Measurements from ENCODE around the gene LACTB. TPM values are rescaled to one million over a fixed set of nuclear protein-coding genes. Genes with fewer than 3 reads are reported as not detected.
A peak's percentile ranks its signal among the peaks of the same experiment; 100 is the strongest.

The LACTB gene
- total and polyA plus RNA-seq, 2 experiments from 2014 or later: 15.2 to 20.9 TPM

DNA sequence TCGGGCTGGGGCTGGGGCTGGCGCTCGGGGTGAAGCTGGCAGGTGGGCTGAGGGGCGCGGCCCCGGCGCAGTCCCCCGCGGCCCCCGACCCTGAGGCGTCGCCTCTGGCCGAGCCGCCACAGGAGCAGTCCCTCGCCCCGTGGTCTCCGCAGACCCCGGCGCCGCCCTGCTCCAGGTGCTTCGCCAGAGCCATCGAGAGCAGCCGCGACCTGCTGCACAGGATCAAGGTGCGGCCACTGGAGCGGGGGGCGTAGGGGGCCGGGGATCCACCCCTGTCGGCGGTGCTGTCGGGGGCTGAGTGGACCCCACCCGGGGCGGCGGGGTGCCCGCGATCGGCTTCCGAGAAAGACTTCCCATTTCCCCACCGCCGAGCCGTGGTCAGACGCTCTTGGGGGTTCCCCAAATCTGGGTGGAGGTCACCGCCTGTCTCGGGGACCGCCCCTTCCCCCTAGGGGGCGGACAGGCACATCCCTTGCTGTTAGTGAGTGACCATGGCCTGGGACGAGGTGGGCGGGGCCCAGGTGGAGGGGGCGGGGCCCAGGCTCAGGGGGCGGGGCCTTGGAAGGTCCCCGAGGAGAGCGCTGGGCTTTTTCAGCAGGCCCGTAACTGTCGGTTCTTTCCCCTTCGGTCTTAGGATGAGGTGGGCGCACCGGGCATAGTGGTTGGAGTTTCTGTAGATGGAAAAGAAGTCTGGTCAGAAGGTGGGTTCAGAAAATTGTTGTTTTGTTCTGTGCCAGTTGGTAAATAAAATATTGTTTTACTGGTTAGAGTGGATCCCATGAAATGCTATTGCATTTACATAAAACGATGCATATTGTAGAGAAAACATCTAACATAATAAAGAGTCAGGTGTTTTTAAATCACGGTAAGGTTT lies 578 bp downstream of the LACTB start:
- H3K4me3 Mint-ChIP-seq: peak overlapping the region; percentile 79
- Histone ChIP-seq H3K27me3 (ENCODE audit: insufficient read depth) (no peaks in the 10 kb centered on the region), H3K4me1 (ENCODE audit: insufficient read depth) (peaks cover 8% of the 10 kb centered on the region; the same call in 1 of the 2 replicates), H3F3A (replicated peaks; ENCODE audit: low read depth) (0 out of 2 replicates have a peak, but pooled peaks cover 3% of the 10 kb centered on the region), H2AFZ (peak overlapping the region; percentile 90), H3K4me3 (peak overlapping the region; percentile 73), H3K27ac (ENCODE audit: low read depth) (no peak overlapping the region), H3K4me2 (peak overlapping the region; percentile 91), H3K79me2 (replicated peaks; ENCODE audit: insufficient read depth) (0 out of 2 replicates have a peak, but pooled peaks cover 4% of the 10 kb centered on the region), H3K36me3 (ENCODE audit: insufficient read depth) (no peaks in the 10 kb centered on the region), H3K9me2 (ENCODE audit: insufficient read depth) (no peaks in the 10 kb centered on the region), H4K20me1 (replicated peaks; ENCODE audit: insufficient read depth) (0 out of 2 replicates have a peak, but pooled peaks cover 3% of the 10 kb centered on the region)
- peak; percentile 91 for ATAC-seq
- peaks cover 1% of the 10 kb centered on the region for H3K27me3 Mint-ChIP-seq (ENCODE audit: insufficient read depth, low read depth, poor library complexity)
- peaks cover 5% of the 10 kb centered on the region; the same call in 2 of the 3 replicates for H3K9me3 Mint-ChIP-seq
- TF ChIP-seq NANOG (IDR thresholded peaks at IDR 0.05; ENCODE audit: borderline replicate concordance): no peak
- TF ChIP-seq, protein P1, sequence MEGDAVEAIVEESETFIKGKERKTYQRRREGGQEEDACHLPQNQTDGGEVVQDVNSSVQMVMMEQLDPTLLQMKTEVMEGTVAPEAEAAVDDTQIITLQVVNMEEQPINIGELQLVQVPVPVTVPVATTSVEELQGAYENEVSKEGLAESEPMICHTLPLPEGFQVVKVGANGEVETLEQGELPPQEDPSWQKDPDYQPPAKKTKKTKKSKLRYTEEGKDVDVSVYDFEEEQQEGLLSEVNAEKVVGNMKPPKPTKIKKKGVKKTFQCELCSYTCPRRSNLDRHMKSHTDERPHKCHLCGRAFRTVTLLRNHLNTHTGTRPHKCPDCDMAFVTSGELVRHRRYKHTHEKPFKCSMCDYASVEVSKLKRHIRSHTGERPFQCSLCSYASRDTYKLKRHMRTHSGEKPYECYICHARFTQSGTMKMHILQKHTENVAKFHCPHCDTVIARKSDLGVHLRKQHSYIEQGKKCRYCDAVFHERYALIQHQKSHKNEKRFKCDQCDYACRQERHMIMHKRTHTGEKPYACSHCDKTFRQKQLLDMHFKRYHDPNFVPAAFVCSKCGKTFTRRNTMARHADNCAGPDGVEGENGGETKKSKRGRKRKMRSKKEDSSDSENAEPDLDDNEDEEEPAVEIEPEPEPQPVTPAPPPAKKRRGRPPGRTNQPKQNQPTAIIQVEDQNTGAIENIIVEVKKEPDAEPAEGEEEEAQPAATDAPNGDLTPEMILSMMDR (conservative IDR thresholded peaks at IDR 0.05; ENCODE audit: low read depth in 2 of 2): peak; percentile 21 to 24; a peak in 2 of 4 replicates
- TF ChIP-seq, protein P2, sequence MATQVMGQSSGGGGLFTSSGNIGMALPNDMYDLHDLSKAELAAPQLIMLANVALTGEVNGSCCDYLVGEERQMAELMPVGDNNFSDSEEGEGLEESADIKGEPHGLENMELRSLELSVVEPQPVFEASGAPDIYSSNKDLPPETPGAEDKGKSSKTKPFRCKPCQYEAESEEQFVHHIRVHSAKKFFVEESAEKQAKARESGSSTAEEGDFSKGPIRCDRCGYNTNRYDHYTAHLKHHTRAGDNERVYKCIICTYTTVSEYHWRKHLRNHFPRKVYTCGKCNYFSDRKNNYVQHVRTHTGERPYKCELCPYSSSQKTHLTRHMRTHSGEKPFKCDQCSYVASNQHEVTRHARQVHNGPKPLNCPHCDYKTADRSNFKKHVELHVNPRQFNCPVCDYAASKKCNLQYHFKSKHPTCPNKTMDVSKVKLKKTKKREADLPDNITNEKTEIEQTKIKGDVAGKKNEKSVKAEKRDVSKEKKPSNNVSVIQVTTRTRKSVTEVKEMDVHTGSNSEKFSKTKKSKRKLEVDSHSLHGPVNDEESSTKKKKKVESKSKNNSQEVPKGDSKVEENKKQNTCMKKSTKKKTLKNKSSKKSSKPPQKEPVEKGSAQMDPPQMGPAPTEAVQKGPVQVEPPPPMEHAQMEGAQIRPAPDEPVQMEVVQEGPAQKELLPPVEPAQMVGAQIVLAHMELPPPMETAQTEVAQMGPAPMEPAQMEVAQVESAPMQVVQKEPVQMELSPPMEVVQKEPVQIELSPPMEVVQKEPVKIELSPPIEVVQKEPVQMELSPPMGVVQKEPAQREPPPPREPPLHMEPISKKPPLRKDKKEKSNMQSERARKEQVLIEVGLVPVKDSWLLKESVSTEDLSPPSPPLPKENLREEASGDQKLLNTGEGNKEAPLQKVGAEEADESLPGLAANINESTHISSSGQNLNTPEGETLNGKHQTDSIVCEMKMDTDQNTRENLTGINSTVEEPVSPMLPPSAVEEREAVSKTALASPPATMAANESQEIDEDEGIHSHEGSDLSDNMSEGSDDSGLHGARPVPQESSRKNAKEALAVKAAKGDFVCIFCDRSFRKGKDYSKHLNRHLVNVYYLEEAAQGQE (IDR thresholded peaks at IDR 0.05; ENCODE audit: unreplicated experiment): no peak
- 0 out of 2 replicates have a peak, but pooled peaks have one; percentile 11 for TF ChIP-seq POLR2AphosphoS5 (IDR thresholded peaks at IDR 0.05; ENCODE audit: low read depth)
- no peak for TF ChIP-seq JUNB (IDR thresholded peaks at IDR 0.05; ENCODE audit: unreplicated experiment)
- TF ChIP-seq STAT1 (IDR thresholded peaks at IDR 0.05; ENCODE audit: unreplicated experiment): no peak
- TF ChIP-seq EZH2 (IDR thresholded peaks at IDR 0.05; ENCODE audit: low read depth, unreplicated experiment): no peak
- no peak for TF ChIP-seq ZNF114 (CRISPR knock-in tag; IDR thresholded peaks at IDR 0.05)
- TF ChIP-seq, protein P3, sequence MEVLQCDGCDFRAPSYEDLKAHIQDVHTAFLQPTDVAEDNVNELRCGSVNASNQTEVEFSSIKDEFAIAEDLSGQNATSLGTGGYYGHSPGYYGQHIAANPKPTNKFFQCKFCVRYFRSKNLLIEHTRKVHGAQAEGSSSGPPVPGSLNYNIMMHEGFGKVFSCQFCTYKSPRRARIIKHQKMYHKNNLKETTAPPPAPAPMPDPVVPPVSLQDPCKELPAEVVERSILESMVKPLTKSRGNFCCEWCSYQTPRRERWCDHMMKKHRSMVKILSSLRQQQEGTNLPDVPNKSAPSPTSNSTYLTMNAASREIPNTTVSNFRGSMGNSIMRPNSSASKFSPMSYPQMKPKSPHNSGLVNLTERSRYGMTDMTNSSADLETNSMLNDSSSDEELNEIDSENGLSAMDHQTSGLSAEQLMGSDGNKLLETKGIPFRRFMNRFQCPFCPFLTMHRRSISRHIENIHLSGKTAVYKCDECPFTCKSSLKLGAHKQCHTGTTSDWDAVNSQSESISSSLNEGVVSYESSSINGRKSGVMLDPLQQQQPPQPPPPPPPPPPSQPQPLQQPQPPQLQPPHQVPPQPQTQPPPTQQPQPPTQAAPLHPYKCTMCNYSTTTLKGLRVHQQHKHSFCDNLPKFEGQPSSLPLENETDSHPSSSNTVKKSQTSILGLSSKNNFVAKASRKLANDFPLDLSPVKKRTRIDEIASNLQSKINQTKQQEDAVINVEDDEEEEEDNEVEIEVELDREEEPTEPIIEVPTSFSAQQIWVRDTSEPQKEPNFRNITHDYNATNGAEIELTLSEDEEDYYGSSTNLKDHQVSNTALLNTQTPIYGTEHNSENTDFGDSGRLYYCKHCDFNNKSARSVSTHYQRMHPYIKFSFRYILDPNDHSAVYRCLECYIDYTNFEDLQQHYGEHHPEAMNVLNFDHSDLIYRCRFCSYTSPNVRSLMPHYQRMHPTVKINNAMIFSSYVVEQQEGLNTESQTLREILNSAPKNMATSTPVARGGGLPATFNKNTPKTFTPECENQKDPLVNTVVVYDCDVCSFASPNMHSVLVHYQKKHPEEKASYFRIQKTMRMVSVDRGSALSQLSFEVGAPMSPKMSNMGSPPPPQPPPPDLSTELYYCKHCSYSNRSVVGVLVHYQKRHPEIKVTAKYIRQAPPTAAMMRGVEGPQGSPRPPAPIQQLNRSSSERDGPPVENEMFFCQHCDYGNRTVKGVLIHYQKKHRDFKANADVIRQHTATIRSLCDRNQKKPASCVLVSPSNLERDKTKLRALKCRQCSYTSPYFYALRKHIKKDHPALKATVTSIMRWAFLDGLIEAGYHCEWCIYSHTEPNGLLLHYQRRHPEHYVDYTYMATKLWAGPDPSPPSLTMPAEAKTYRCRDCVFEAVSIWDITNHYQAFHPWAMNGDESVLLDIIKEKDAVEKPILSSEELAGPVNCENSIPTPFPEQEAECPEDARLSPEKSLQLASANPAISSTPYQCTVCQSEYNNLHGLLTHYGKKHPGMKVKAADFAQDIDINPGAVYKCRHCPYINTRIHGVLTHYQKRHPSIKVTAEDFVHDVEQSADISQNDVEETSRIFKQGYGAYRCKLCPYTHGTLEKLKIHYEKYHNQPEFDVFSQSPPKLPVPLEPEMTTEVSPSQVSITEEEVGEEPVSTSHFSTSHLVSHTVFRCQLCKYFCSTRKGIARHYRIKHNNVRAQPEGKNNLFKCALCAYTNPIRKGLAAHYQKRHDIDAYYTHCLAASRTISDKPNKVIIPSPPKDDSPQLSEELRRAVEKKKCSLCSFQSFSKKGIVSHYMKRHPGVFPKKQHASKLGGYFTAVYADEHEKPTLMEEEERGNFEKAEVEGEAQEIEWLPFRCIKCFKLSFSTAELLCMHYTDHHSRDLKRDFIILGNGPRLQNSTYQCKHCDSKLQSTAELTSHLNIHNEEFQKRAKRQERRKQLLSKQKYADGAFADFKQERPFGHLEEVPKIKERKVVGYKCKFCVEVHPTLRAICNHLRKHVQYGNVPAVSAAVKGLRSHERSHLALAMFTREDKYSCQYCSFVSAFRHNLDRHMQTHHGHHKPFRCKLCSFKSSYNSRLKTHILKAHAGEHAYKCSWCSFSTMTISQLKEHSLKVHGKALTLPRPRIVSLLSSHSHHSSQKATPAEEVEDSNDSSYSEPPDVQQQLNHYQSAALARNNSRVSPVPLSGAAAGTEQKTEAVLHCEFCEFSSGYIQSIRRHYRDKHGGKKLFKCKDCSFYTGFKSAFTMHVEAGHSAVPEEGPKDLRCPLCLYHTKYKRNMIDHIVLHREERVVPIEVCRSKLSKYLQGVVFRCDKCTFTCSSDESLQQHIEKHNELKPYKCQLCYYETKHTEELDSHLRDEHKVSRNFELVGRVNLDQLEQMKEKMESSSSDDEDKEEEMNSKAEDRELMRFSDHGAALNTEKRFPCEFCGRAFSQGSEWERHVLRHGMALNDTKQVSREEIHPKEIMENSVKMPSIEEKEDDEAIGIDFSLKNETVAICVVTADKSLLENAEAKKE (CRISPR knock-in tag; IDR thresholded peaks at IDR 0.05): no peak
- TF ChIP-seq EZH2phosphoT487 (IDR thresholded peaks at IDR 0.05; ENCODE audit: unreplicated experiment): no peak
- no peak for TF ChIP-seq CREB1 (CRISPR knock-in tag; IDR thresholded peaks at IDR 0.05; ENCODE audit: low read depth)
- TF ChIP-seq, protein P4, sequence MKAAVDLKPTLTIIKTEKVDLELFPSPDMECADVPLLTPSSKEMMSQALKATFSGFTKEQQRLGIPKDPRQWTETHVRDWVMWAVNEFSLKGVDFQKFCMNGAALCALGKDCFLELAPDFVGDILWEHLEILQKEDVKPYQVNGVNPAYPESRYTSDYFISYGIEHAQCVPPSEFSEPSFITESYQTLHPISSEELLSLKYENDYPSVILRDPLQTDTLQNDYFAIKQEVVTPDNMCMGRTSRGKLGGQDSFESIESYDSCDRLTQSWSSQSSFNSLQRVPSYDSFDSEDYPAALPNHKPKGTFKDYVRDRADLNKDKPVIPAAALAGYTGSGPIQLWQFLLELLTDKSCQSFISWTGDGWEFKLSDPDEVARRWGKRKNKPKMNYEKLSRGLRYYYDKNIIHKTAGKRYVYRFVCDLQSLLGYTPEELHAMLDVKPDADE (IDR thresholded peaks at IDR 0.05): no peak
- no peak for TF ChIP-seq ZNF331 (CRISPR knock-in tag; IDR thresholded peaks at IDR 0.05; ENCODE audit: low read depth)
- H3K4me1 Mint-ChIP-seq: peaks cover 5% of the 10 kb centered on the region; the same call in 2 of the 3 replicates
- no peaks in the 10 kb centered on the region; the same call in 2 of the 3 replicates for H3K36me3 Mint-ChIP-seq (ENCODE audit: low read depth)
- no peak overlapping the region for H3K27ac Mint-ChIP-seq
- peak; percentile 85 for DNase-seq (ENCODE audit: low spot score)

All from GM23338 (cell line).